ENCODE results near the gene BCOR.

The BCOR gene

GRCh38 chrX:40097504-40098263 is at the start of gene BCOR:
Gene BCOR, minus strand, starts transcription at chrX:40097958. Its CDS starts 20,029 bp downstream, at chrX:40077929.
- DNase-seq (ENCODE audit: low read depth): peak; percentile 54

GRCh38 chrX:40147126-40147952 is 49.6 kb upstream of the BCOR start:
- DNase-seq (ENCODE audit: low read depth): no peak

GRCh38 chrX:40146262-40147125 is 48.7 kb upstream of the BCOR start:
- no peak for DNase-seq (ENCODE audit: low read depth)

GRCh38 chrX:40145923-40146261 is 48.1 kb upstream of the BCOR start:
- DNase-seq (ENCODE audit: low read depth): no peak

- DNase-seq (ENCODE audit: low read depth): no peak
Measured at GRCh38 chrX:40145001-40145922, 47.5 kb upstream of the BCOR start.

- DNase-seq (ENCODE audit: low read depth): no peak
Measured at GRCh38 chrX:40144576-40144975, 46.8 kb upstream of the BCOR start.

- no peak for DNase-seq (ENCODE audit: low read depth)
Measured at GRCh38 chrX:40143987-40144386, 46.2 kb upstream of the BCOR start.

GRCh38 chrX:40143001-40143400 is 45.2 kb upstream of the BCOR start:
- DNase-seq (ENCODE audit: low read depth): no peak

- DNase-seq (ENCODE audit: low read depth): no peak
Measured at GRCh38 chrX:40142417-40142816, 44.7 kb upstream of the BCOR start.

GRCh38 chrX:40140706-40141499 is 43.1 kb upstream of the BCOR start:
- DNase-seq (ENCODE audit: low read depth): no peak

GRCh38 chrX:40132751-40133150 is 35.0 kb upstream of the BCOR start:
- no peak for DNase-seq (ENCODE audit: low read depth)

- no peak for DNase-seq (ENCODE audit: low read depth)
Measured at GRCh38 chrX:40131654-40132337, 34.0 kb upstream of the BCOR start.

- DNase-seq (ENCODE audit: low read depth): no peak
Measured at GRCh38 chrX:40130207-40130606, 32.4 kb upstream of the BCOR start.

GRCh38 chrX:40127052-40127451 is 29.3 kb upstream of the BCOR start:
- DNase-seq (ENCODE audit: low read depth): no peak

GRCh38 chrX:40122487-40122886 is 24.7 kb upstream of the BCOR start:
- no peak for DNase-seq (ENCODE audit: low read depth)

- no peak for DNase-seq (ENCODE audit: low read depth)
Measured at GRCh38 chrX:40121618-40122017, 23.9 kb upstream of the BCOR start.

GRCh38 chrX:40120838-40121580 is 23.3 kb upstream of the BCOR start:
- no peak for DNase-seq (ENCODE audit: low read depth)

- no peak for DNase-seq (ENCODE audit: low read depth)
Measured at GRCh38 chrX:40117715-40118285, 20.0 kb upstream of the BCOR start.

- DNase-seq (ENCODE audit: low read depth): no peak
Measured at GRCh38 chrX:40116925-40117324, 19.2 kb upstream of the BCOR start.
